GM15510 (cell line): ENCODE measurements around the gene CISD3.

Experiments
- POLR2A ChIP-seq: IDR thresholded peaks from 3 replicates; pipeline ENCODE4 v1.6.1; 2011; ENCODE audit warnings: borderline replicate concordance; ENCODE audit not compliant: insufficient read length; ENCODE audit errors: extremely low read depth

Gene CISD3

DNA sequence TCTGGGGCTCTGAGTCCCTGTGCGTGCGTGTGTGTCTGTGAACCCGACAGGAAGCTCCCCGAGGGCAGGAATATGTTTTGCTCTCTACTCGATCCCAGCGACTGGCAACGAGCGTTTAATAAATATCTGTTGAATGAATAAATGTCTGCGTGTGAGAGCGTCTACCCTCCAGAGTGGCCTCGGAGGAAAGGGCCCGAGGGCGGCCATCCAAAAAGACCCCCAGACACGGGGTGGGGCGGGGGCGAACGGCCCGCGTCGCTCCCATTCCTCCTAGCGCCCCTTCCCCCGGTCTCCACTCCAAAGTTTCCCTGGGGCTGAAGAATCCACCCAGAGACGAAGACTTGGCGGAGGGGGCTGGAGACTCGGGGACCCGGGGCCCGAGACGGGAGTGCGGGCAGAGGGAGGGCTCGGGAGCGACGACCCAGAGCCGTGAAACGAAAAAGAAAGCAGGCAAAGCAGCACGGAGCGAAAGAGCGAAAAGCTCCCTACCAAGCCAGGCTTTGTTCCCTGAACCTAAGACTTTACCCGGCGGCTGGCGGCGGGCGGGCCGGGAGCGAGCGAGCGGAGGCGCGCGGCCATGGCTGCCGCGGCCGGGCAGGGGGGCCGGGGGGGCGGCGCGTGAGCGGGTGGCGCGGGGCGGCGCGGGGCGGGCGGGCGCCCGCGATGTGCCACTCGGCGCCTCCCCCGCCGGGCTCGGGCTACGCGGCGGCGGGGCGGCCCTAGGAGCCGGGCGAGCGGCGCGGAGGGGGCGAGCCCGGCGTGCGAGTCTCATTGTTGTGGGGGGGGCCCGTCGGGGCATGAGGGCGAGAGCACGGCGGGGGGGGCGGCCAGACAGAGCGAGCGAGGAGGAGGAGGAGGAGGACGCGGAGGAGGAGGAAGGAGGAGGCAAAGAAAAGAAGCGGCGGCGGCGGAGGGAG is 25.3 kb upstream of the CISD3 start, which contains the start of gene MLLT6:
TSS of gene MLLT6 (plus strand) at position 668 of the 917 bp plus-strand sequence. CDS start 360 bp downstream, outside the sequence.
- TF ChIP-seq POLR2A = peak; percentile 51

DNA sequence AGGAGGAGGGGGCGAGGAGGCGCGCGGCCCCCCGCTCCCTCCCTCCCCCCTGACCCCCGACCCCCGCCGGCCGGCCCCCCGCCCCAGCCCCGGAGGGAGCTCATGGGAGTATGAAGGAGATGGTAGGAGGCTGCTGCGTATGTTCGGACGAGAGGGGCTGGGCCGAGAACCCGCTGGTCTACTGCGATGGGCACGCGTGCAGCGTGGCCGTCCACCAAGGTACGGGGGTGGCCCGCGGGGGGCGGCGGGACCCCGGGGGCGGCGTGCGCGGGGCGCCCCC is 24.7 kb upstream of the CISD3 start:
- TF ChIP-seq POLR2A = no peak

DNA sequence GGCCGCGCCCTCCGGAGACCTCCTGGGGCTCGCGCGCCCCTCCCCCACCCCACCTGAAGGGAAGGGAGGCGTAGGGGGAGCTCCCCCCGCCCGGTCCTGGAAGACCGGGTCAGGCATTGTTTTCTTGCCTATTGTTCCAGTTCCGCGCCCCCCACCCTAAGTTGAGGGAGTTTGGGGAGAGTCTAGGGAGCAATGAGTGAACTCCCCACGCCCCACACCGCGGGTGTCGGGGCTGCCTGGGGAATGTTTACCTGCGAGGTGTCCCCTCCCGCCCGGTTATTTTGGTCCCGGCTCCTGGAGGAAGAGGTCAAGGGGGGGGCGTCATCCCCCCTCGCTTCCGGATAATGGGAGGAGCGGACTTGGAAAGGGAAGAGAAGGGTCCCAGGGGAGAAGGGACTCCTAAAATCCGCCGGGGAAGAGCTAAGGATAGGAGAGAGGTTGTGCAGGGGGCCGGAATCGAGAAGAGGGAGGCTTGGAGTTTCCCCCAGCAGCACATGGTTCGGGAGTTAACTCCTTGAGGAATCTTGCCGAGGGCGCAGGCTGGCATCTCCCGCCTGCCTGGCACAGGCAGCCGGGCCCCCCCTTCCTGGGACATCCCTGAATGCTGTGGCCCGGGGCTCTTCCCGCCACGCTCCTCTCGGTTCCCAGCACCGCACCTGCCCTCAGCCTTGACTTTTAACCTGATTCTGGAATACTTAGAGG is 24.2 kb upstream of the CISD3 start:
- TF ChIP-seq POLR2A = no peak

DNA sequence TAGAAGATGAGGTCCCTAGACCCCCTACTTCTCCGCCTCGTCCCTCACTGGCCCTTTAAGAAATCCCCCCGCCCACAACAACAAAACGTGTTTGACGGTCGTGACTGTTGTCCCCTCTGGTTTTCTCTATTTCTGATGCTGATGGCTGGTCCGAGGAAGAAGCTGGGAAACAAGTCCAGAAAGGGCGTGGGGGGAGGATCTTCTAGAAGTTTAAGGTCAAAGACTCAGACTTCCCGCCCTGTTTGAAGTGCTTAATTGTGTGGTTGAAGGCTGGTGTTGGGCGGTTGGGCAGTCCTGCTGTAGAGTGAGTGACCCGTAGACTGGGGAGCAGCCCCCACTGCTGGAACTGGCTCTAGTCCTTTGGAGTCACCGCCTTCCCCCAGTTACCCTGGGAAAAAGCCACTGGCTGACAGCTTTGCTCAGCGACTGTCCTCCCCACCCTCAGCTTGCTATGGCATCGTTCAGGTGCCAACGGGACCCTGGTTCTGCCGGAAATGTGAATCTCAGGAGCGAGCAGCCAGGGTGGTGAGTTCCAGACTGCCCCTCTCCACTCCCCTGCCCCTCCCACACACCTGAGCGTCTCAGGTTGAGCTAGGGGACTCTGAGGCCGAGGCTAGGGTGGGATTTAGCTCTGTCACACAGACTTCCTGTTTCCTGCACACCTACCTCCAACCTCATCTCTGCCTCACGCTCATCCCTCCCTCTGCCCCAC is 23.5 kb upstream of the CISD3 start:
- no peak for TF ChIP-seq POLR2A

DNA sequence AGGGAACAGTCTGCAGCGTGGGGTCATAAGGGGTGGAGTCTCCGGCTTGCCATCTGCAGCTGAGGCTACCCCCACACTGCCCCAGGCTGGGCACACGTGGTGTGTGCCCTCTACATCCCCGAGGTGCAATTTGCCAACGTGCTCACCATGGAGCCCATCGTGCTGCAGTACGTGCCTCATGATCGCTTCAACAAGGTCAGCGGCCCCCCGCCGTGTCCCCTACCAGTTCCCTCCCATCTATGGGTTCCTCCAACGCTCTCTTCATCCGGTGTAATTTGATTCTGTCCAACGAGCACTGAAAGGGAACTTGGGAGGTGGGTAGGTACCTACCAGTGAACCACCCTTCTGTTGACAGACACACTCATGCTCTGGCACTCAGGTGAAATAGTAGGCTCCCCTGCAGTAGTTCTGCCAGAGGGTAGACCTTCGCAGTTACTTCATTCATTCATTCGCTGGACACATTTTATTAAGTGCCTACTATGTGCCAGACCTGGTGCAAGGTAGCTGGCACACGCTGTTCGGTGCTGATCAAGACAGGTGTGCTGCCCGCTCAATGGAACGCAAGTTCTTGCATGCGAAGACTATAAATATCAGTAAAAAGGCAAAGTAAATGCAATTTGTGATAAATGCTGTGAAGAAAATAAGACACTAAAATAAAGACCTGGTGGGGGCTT is 22.3 kb upstream of the CISD3 start:
- TF ChIP-seq POLR2A = no peak

DNA sequence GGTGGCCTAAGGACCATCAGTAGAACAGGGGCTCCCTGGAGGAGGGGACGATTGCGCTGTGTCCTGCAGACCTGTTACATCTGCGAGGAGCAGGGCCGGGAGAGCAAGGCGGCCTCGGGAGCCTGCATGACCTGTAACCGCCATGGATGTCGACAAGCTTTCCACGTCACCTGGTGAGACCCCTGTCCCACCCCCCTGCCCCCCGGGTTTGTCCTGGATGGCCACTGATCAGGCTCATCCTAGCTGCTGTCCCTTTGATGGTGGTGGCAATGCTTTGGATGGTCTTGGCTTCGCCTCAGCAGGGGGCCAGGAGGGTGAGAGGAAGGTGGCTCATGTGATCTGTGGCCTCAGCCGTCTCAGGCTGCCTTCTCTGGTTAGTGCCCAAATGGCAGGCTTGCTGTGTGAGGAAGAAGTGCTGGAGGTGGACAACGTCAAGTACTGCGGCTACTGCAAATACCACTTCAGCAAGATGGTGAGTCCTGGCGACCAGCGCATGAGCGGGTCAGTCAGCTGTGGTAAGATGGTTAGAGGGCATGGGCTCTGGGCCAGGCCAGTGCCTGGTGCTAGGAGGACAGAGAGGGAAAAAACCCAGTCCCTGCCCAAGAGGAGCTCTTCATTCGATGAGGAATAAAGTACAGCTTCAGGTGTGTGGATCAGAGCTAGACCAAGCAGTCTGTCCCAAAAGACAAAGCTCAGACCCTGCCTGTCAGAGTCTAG is 20.9 kb upstream of the CISD3 start:
- no peak for TF ChIP-seq POLR2A

DNA sequence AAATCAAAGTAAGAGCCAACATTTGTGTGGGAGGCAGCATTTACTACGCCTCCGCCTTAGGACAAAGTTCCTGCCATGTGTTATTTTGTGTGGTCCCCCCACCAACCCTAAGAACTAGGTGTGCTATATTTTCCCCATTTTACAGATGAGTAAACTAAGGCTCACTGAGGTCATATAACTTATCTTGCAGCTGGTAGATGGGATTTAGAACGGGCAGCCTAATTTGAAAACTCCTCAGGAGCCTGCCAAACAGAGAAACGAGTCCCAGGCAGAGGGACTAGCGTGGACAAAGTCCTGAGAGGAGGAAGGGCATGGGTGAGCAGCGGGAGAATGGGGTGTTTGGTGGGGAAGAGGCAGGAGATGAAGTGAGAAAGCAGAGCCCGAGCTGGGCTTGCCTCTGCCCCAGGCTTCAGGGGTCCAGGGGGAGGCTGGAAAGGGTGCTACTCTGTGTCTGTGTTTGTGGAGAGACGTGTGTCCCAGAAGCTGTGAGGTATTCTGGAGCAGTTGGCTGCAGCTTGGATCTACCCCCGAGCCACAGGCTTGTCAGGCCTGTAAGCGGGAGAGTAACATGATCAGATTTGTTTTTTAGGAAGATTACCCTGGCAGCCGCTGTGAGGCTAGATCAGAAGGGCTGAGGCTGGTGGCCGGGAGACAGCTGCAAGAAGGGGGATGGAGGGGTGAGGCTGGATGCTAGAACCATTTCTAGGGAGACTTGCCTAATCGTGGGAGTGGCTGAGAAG is 20.1 kb upstream of the CISD3 start:
- no peak for TF ChIP-seq POLR2A

GRCh38 chr17:38710604-38710962 is 19.6 kb upstream of the CISD3 start:
- TF ChIP-seq POLR2A = no peak

DNA sequence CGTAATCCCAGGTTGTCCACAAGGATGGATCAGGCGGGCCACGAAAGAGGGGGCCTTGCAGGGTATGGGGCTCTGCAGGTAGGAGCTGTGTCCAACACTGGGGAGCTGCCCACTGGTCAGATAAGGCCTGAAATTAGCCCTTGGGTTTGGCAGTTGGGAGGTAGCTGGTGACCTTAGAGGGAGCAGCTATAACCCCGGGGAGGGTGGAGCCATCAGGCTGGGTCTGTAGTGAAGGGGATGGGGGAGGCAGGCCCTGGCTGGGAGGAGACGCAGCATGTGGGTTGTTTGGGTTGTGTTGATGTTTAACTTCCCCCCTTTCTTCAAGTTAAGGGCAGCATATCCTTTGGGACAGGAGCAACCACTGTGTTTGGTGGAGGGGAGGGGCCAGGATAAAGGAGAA is 19.2 kb upstream of the CISD3 start:
- no peak for TF ChIP-seq POLR2A

DNA sequence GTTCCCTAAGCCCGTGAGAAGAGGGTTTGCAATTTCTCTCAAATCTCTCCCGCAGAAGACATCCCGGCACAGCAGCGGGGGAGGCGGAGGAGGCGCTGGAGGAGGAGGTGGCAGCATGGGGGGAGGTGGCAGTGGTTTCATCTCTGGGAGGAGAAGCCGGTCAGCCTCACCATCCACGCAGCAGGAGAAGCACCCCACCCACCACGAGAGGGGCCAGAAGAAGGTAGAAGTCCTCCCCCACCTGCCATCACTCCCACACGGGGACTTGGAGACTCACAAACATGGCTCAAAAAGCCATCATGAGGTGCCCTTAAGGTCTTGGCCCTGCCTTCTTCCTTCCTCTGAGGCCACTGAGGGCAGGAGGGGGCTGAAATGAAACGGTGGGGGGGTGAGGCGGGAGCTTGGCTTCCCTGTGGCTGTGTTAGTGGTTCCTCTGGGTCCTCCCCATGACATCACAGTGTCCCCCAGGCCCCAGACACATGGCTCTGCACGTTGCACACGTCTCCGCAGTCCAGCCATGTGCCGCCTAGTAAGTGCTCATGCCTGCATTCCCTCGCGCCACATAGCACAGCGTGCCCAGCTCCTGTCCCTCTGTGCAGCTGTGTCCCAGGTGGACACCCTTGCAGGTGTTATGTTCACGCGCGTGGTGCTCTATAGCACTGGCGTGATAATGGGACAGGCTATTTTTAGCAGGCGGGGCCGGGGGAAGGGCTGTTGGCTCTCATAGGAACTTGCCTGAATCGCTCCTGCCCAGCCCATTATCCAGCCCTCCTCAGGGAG is 18.2 kb upstream of the CISD3 start:
- TF ChIP-seq POLR2A = no peak

DNA sequence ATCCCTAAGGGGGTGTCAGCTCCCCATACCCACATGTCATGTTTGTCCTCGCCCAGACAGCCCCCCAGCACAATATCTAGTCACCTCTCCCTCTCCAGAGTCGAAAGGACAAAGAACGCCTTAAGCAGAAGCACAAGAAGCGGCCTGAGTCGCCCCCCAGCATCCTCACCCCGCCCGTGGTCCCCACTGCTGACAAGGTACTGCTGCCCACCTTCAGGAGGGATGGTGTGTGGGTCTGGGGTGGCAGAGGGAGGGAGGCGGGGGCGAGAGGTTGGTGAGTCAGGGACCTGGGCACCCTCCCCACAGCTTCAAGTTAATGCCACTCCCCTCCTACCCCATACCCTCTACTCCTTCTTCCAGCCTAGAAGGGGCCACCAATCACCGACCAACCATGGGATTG is 17.5 kb upstream of the CISD3 start:
- TF ChIP-seq POLR2A = no peak

GRCh38 chr17:38713456-38714075 is 16.6 kb upstream of the CISD3 start:
- no peak for TF ChIP-seq POLR2A
